Dendritic cell treated with granulocyte-macrophage colony-stimulating factor and Interleukin-4, amounts not matched to agents 40 ng/mL and 50 ng/mL, for 4 days (primary cell): ENCODE results near the gene ABHD17A.

Experiments
- H3K27ac Mint-ChIP-seq: one replicate; pipeline ENCODE4 v1.8.0; 2022; ENCODE audit warnings: mild to moderate bottlenecking, mixed read lengths
- H3K27me3 Mint-ChIP-seq: one replicate; pipeline ENCODE4 v1.8.0; 2022; ENCODE audit warnings: mild to moderate bottlenecking, mixed read lengths
- H3K36me3 Mint-ChIP-seq: one replicate; pipeline ENCODE4 v1.8.0; 2022; ENCODE audit warnings: low read depth, mixed read lengths
- H3K4me1 Mint-ChIP-seq: one replicate; pipeline ENCODE4 v1.8.0; 2022; ENCODE audit warnings: low read depth, mixed read lengths
- H3K4me3 Mint-ChIP-seq: one replicate; pipeline ENCODE4 v1.8.0; 2022; ENCODE audit warnings: mild to moderate bottlenecking, moderate library complexity, mixed read lengths
- H3K9me3 Mint-ChIP-seq: one replicate; pipeline ENCODE4 v1.8.0; 2022; ENCODE audit warnings: mixed read lengths
- intact Hi-C: fragments of 100-400 bp; cut with micrococcal nuclease; formaldehyde crosslinking; loops from one replicate; pipeline ENCODE4 v1.15.0; 2022

Gene ABHD17A

GRCh38 chr19:1853295-1854038, 31.8 kb downstream of the ABHD17A start:
- Mint-ChIP-seq H3K36me3 (peaks cover 49% of the 10 kb centered on the region), H3K9me3 (no peaks in the 10 kb centered on the region), H3K4me1 (peaks cover 58% of the 10 kb centered on the region), H3K4me3 (peak overlapping the region; percentile 62), H3K27me3 (peaks cover 4% of the 10 kb centered on the region), H3K27ac (peak overlapping the region; percentile 97)
- intact Hi-C loops = no loop called here

DNA sequence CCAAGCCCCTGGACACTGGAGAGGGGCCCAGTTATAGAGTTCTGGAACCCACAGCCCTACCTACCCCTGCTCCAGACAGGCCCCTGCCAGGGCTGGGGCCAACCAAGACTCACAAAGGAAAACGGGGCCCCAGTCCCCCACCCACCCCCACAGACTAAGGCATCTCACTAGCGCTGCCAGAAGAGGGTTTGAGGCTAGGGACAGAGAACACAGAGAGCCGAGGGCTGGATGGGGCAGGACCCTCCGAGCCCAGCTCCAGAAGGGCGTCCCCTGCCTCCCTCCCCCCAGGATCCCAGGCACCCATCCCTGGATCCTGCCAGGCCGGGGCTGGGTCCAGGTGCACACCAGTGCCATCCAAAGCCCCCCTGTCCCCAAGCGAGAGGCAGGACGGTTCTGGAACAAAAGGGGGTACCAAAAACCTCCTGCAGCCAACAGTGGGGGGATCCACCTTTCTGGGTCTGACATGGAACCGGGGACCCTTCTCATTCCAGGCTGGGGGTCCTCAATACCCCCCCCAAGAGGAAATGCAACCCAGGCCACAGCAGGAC, 32.6 kb downstream of the ABHD17A start:
- peaks cover 50% of the 10 kb centered on the region for H3K4me1 Mint-ChIP-seq
- intact Hi-C loops = no loop called here
- H3K36me3 Mint-ChIP-seq = peaks cover 57% of the 10 kb centered on the region
- peak overlapping the region; percentile 97 for H3K27ac Mint-ChIP-seq
- H3K9me3 Mint-ChIP-seq = no peaks in the 10 kb centered on the region
- H3K4me3 Mint-ChIP-seq = peak overlapping the region; percentile 14
- peaks cover 4% of the 10 kb centered on the region for H3K27me3 Mint-ChIP-seq

- H3K4me3 Mint-ChIP-seq = peak overlapping the region; percentile 14
- H3K4me1 Mint-ChIP-seq = peaks cover 50% of the 10 kb centered on the region
- peaks cover 4% of the 10 kb centered on the region for H3K27me3 Mint-ChIP-seq
- H3K9me3 Mint-ChIP-seq = no peaks in the 10 kb centered on the region
- H3K36me3 Mint-ChIP-seq = peaks cover 64% of the 10 kb centered on the region
- intact Hi-C loops = no loop called here
- H3K27ac Mint-ChIP-seq = no peak overlapping the region
Measured at GRCh38 chr19:1851654-1852580, 33.4 kb downstream of the ABHD17A start.

GRCh38 chr19:1850809-1851653, 34.3 kb downstream of the ABHD17A start:
- Mint-ChIP-seq H3K4me3 (no peak overlapping the region), H3K9me3 (no peaks in the 10 kb centered on the region), H3K36me3 (peaks cover 63% of the 10 kb centered on the region), H3K27ac (peak overlapping the region; percentile 13), H3K4me1 (peaks cover 59% of the 10 kb centered on the region), H3K27me3 (peaks cover 4% of the 10 kb centered on the region)
- intact Hi-C loops = no loop called here

DNA sequence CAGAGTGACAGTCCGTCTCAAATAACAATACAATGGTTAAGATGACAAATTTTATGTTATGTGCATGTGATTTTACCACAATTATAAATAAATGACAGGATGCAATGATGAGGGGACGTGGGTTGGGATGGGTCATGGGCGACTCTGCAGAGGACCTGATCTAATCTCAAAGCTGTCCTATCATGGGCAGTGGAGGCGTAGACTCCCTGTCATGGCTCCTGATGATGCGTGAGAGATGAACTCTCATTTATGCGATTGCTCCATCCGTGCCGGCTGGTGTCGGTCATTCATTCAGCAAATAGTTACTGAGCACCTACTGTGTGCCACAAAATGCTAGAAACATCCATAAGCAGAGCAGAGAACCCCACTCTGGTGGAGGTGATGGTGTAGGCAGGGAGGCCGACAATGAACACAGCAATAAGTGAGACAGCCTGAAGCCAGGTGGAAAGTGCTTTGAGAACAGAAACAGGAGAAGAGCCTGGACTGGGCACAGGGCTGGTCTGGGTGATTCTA, 35.4 kb downstream of the ABHD17A start:
- H3K36me3 Mint-ChIP-seq = peaks cover 69% of the 10 kb centered on the region
- peaks cover 4% of the 10 kb centered on the region for H3K27me3 Mint-ChIP-seq
- no peaks in the 10 kb centered on the region for H3K9me3 Mint-ChIP-seq
- no peak overlapping the region for H3K27ac Mint-ChIP-seq
- intact Hi-C loops = no loop called here
- no peak overlapping the region for H3K4me3 Mint-ChIP-seq
- peaks cover 67% of the 10 kb centered on the region for H3K4me1 Mint-ChIP-seq

DNA sequence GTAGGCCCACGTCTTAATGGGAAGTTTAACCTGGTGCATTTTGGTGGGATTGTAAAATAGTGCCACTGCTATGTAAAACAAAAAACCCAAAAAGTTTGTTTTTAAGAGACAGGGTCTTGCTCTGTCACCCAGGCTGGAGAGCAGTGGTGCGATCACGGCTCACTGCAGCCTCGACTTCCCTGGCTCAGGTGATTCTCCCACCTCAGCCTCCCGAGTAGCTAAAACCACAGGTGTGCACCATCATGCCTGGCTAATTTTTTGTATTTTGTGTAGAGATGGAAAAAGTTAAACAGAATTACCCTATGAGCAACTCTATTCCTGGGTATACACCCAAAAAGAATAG, 36.2 kb downstream of the ABHD17A start:
- H3K27ac Mint-ChIP-seq = peak overlapping the region; percentile 93
- intact Hi-C loops = no loop called here
- peaks cover 67% of the 10 kb centered on the region for H3K4me1 Mint-ChIP-seq
- no peak overlapping the region for H3K4me3 Mint-ChIP-seq
- H3K9me3 Mint-ChIP-seq = no peaks in the 10 kb centered on the region
- H3K36me3 Mint-ChIP-seq = peaks cover 73% of the 10 kb centered on the region
- peaks cover 4% of the 10 kb centered on the region for H3K27me3 Mint-ChIP-seq

- intact Hi-C loops = no loop called here
- peaks cover 74% of the 10 kb centered on the region for H3K36me3 Mint-ChIP-seq
- H3K4me1 Mint-ChIP-seq = peaks cover 71% of the 10 kb centered on the region
- no peaks in the 10 kb centered on the region for H3K9me3 Mint-ChIP-seq
- H3K27ac Mint-ChIP-seq = peak within 1 kb of the TSS; percentile 93
- H3K4me3 Mint-ChIP-seq = peak within 1 kb of the TSS; percentile 80
- peaks cover 4% of the 10 kb centered on the region for H3K27me3 Mint-ChIP-seq
Measured at GRCh38 chr19:1848399-1849131, 36.7 kb downstream of the ABHD17A start, which contains the start of gene REXO1. Gene REXO1, minus strand, starts transcription at chr19:1848483. Its CDS starts 125 bp downstream, at chr19:1848358.

GRCh38 chr19:1847684-1848398, 37.5 kb downstream of the ABHD17A start:
- Mint-ChIP-seq H3K27ac (peak overlapping the region; percentile 93), H3K4me1 (peaks cover 69% of the 10 kb centered on the region)

DNA sequence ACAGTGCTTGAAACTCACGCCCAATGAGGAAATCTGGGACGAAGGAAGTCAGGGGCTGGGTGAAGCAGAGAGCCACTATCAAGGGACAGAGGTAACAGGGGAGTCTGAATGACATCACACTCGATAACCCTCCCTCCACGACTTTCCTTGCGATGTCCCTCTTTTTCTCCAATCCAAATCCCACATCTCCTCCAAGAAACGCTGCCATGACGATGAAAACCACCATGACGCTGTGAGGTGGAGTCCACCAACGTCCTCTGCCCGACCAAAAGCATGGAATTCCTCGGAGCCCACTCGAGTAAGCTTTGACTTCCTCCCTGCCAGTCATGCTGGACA, 38.0 kb downstream of the ABHD17A start:
- Mint-ChIP-seq H3K36me3 (peaks cover 76% of the 10 kb centered on the region), H3K4me3 (peak overlapping the region; percentile 80), H3K9me3 (no peaks in the 10 kb centered on the region), H3K27me3 (peaks cover 4% of the 10 kb centered on the region), H3K4me1 (peaks cover 72% of the 10 kb centered on the region), H3K27ac (peak overlapping the region; percentile 93)
- intact Hi-C loops = no loop called here

More at GRCh38 chr19:1847684-1848398, 37.5 kb downstream of the ABHD17A start:
- intact Hi-C loops = no loop called here
- Mint-ChIP-seq H3K4me3 (peak overlapping the region; percentile 80), H3K27me3 (peaks cover 4% of the 10 kb centered on the region), H3K36me3 (peaks cover 72% of the 10 kb centered on the region), H3K9me3 (no peaks in the 10 kb centered on the region)

DNA sequence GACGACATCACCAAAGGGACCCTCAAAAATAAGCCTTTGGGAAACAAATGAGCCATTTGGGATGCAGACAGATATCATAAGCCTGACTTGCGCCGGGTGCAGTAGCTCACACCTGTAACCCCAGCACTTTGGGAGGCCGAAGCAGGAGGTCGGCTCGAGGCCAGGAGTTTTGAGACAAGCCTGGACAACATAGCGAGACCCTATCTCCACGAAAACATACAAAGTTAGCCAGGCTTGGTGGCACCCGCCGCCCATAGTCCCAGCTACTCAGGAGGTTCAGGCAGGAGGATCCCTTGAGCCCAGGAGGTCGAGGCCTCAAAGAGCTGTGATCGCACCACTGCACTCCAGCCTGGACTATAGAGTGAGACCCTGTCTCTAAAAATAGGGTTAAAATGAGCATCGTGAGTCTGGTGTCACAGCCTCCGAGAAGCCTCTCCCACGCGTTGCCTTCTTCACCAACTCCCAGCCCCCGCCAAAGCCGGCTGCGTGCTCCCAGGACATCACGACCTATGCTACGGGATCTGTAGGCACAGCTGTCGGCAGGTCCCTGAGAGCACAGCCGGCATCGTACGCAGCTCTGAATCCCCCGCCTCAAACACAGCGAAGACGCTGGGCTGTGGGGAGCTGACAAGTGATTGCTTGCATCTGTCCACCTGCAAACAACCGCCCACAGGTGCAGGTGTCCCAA, 38.6 kb downstream of the ABHD17A start:
- H3K27ac Mint-ChIP-seq = peak overlapping the region; percentile 93
- peaks cover 83% of the 10 kb centered on the region for H3K36me3 Mint-ChIP-seq
- H3K27me3 Mint-ChIP-seq = no peaks in the 10 kb centered on the region
- no peaks in the 10 kb centered on the region for H3K9me3 Mint-ChIP-seq
- H3K4me1 Mint-ChIP-seq = peaks cover 74% of the 10 kb centered on the region
- peak overlapping the region; percentile 80 for H3K4me3 Mint-ChIP-seq
- intact Hi-C loops = no loop called here

DNA sequence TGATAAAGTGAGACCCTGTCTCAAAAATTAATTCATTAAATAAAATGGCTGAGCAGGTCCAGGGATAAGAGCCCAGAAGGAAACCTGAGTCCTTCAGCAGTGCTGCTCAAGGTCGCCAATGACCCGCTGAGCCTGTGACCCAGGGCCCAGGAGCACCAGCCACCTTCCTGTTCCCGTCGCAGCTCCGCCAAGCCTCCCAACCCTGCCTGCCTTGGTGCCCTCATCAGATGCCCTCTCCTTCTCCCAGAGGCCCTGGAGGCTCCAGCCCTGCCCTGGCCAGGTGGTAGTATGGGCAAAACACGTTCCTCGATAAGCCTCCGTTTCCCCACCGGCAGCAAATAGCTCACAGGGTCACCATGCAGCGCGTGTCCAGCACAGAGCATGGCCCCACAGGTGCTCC, 39.7 kb downstream of the ABHD17A start:
- H3K9me3 Mint-ChIP-seq = no peaks in the 10 kb centered on the region
- peak overlapping the region; percentile 30 for H3K27ac Mint-ChIP-seq
- H3K4me1 Mint-ChIP-seq = peaks cover 77% of the 10 kb centered on the region
- no peak overlapping the region for H3K4me3 Mint-ChIP-seq
- H3K36me3 Mint-ChIP-seq = peaks cover 82% of the 10 kb centered on the region
- H3K27me3 Mint-ChIP-seq = no peaks in the 10 kb centered on the region
- intact Hi-C loops = no loop called here

DNA sequence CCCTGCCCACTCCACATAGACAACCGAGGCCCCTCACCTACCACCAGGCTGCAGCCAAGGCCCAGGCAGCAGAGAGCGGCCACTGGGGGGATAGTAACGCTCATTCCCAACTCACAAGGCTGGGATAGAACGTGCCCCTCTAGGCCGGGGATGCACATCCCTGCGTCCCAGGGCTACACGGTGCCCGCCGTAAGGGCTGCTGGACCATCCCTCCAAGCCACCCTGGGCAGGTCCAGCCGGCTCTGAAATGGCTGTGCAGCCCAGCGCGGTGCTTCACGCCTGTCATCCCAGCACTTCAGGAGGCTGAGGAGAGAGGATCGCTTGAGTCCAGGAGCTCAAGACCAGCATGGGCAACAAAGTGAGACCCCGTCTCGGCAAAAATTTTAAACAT, 40.2 kb downstream of the ABHD17A start:
- Mint-ChIP-seq H3K27ac (peak overlapping the region; percentile 40), H3K4me1 (peaks cover 78% of the 10 kb centered on the region), H3K4me3 (no peak overlapping the region), H3K36me3 (peaks cover 77% of the 10 kb centered on the region), H3K27me3 (no peaks in the 10 kb centered on the region), H3K9me3 (no peaks in the 10 kb centered on the region)
- intact Hi-C loops = no loop called here
